Caco-2 (cell line): Measurements from ENCODE around the gene PTPRN2. TPM values are rescaled to one million over a fixed set of nuclear protein-coding genes. Genes with fewer than 3 reads are reported as not detected.

Source experiments
- BruUV-seq: library from RNA; stranded (reverse); fragments of 400-500 nt; replicated peaks from 2 replicates; lab custom pipeline; 2021; lab: Mats Ljungman, UMichigan
- CTCF ChIA-PET: fragments of 300-600 bp; sonication (Branson Sonifier 250); formaldehyde crosslinking; loops from one replicate; lab custom pipeline; 2022; ENCODE audit warnings: antibody characterized with exemption; lab: Charles Lee
- POLR2A ChIA-PET: fragments of 300-600 bp; sonication (Branson Sonifier 250); formaldehyde crosslinking; loops from one replicate; lab custom pipeline; 2022; ENCODE audit warnings: antibody characterized with exemption; lab: Charles Lee
- DNase-seq, 2 experiments: peaks; one replicate each; pipeline versions ENCODE4 v3.0.0 to v3.0.0-alpha.2; 2020 to 2022
- H3K27me3 ChIP-seq: replicated peaks from 2 replicates; pipeline ENCODE4 v1.6.0; 2011; ENCODE audit warnings: low read length; ENCODE audit not compliant: control insufficient read depth, insufficient read depth
- H3K36me3 ChIP-seq: 2 replicates; pipeline ENCODE4 v1.5.1; 2011; ENCODE audit warnings: low read length; ENCODE audit not compliant: control insufficient read depth, insufficient read depth
- H3K4me1 ChIP-seq: fragments of 250-450 bp; sonication (Bioruptor Pico); 2 replicates; pipeline ENCODE4 v1.5.1; 2020; ENCODE audit warnings: mild to moderate bottlenecking
- H3K4me3 ChIP-seq: 2 replicates; pipeline ENCODE4 v1.5.1; 2011; ENCODE audit warnings: low read depth, mild to moderate bottlenecking, control low read depth, low read length
- H3K9me3 ChIP-seq: fragments of 250-450 bp; sonication (Bioruptor Pico); 2 replicates; pipeline ENCODE4 v1.5.1; 2020; ENCODE audit warnings: mild to moderate bottlenecking, moderate library complexity
- H3K27ac Mint-ChIP-seq: one replicate; pipeline ENCODE4 v1.8.0; 2022; ENCODE audit warnings: mixed read lengths; ENCODE audit not compliant: unreplicated experiment
- H3K27me3 Mint-ChIP-seq: one replicate; pipeline ENCODE4 v1.8.0; 2022; ENCODE audit warnings: mixed read lengths; ENCODE audit not compliant: insufficient read depth, unreplicated experiment
- H3K36me3 Mint-ChIP-seq: one replicate; pipeline ENCODE4 v1.8.0; 2022; ENCODE audit warnings: mild to moderate bottlenecking, mixed read lengths; ENCODE audit not compliant: insufficient read depth, unreplicated experiment
- H3K4me1 Mint-ChIP-seq: one replicate; pipeline ENCODE4 v1.8.0; 2022; ENCODE audit warnings: low read depth, mixed read lengths; ENCODE audit not compliant: unreplicated experiment
- H3K4me3 Mint-ChIP-seq: one replicate; pipeline ENCODE4 v1.8.0; 2022; ENCODE audit warnings: mild to moderate bottlenecking, moderate library complexity, mixed read lengths; ENCODE audit not compliant: unreplicated experiment
- H3K9me3 Mint-ChIP-seq: one replicate; pipeline ENCODE4 v1.8.0; 2022; ENCODE audit warnings: mixed read lengths; ENCODE audit not compliant: unreplicated experiment
- CTCF ChIP-seq, 2 experiments: fragments of 200-600 bp in 1 of 2; IDR thresholded peaks; 1 replicate in 1 of 2; 2 replicates in 1 of 2; pipeline versions ENCODE4 v1.5.1 to v1.8.0; 2011 to 2022; ENCODE audit warnings: antibody characterized with exemption in 1 of 2, control low read depth in 1 of 2, inconsistent platforms in 1 of 2, low read depth in 1 of 2, low read length in 1 of 2, mild to moderate bottlenecking in 1 of 2, moderate library complexity in 1 of 2; ENCODE audit not compliant: insufficient read depth in 1 of 2, severe bottlenecking in 1 of 2, unreplicated experiment in 1 of 2
- intact Hi-C: fragments of 100-400 bp; cut with micrococcal nuclease; formaldehyde crosslinking; loops from one replicate; pipeline ENCODE4 v1.10.0; 2022; ENCODE audit not compliant: unreplicated experiment
- total RNA-seq: library from RNA; stranded (reverse); gene quantifications from 2 replicates; pipeline ENCODE4 v1.2.3, GENCODE V29; 2022

The PTPRN2 gene
- total RNA-seq, 1 experiment from 2014 or later, result 1.4 TPM

DNA sequence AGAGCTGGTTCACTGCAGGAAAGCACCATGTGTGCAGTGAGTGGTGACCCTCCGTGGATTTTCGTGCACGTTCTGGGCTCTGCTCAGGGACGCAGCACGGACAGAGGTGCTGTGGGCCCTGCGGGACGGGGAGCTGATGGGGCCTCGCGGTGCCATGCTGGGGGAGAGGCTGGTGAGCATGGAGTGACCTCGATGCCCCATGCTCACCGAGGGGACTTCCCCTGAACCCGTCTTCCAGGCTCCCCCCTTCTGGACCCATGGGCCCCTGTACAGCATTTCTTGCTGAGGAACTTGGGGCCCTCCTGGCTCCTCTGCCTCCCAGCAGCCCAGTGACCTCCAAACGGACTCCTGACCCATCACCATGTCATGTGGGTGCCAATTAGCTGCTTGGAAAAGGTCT, 997.1 kb downstream of the PTPRN2 start:
- DNase-seq, result no peak
- no peak for TF ChIP-seq CTCF (IDR thresholded peaks at IDR 0.05; ENCODE audit: insufficient read depth in 1 of 2, low read depth in 1 of 2, low read length in 1 of 2, severe bottlenecking in 1 of 2, unreplicated experiment in 1 of 2)
- Mint-ChIP-seq H3K36me3 (no peaks in the 10 kb centered on the region), H3K27me3 (peaks cover 19% of the 10 kb centered on the region), H3K4me1 (no peaks in the 10 kb centered on the region), H3K27ac (no peak overlapping the region), H3K4me3 (no peak overlapping the region), H3K9me3 (no peaks in the 10 kb centered on the region)
- no peaks in the 10 kb centered on the region; the same call in 1 of the 2 replicates for H3K27me3 ChIP-seq
- H3K36me3 ChIP-seq, result no peaks in the 10 kb centered on the region
- no peaks in the 10 kb centered on the region for H3K9me3 ChIP-seq
- ChIA-PET POLR2A (no interaction called here), CTCF (no interaction called here)
- BruUV-seq, result no TSS peak
- H3K4me3 ChIP-seq, result no peak overlapping the region
- H3K4me1 ChIP-seq, result no peaks in the 10 kb centered on the region
- intact Hi-C loops, result no loop called here

DNA sequence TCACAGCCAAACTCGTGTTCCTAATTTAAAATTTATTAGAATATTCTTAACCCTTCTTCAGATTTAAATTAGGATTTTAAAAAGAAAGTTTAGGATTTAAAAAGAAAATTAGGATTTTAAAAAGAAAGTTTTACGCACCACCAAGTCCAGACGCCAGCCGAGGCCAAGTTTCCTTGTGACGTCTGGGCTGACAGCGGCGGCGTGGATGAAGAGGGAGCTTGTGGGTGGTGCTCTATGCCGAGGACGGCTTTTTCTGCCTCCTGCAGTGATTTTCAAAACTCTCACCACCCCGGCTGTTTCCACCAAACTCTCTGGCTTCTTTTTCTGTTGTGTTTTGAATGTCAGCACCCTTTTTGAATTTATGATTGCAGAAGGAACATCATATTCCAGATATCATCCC, 997.9 kb downstream of the PTPRN2 start:
- ChIA-PET POLR2A (no interaction called here), CTCF (no interaction called here)
- no peak overlapping the region for H3K27ac Mint-ChIP-seq
- Histone ChIP-seq H3K4me1 (no peaks in the 10 kb centered on the region), H3K27me3 (no peaks in the 10 kb centered on the region; the same call in 1 of the 2 replicates), H3K9me3 (no peaks in the 10 kb centered on the region), H3K4me3 (no peak overlapping the region), H3K36me3 (no peaks in the 10 kb centered on the region)
- TF ChIP-seq CTCF (IDR thresholded peaks at IDR 0.05; ENCODE audit: insufficient read depth in 1 of 2, low read depth in 1 of 2, low read length in 1 of 2, severe bottlenecking in 1 of 2, unreplicated experiment in 1 of 2), result no peak
- no TSS peak for BruUV-seq
- peaks cover 22% of the 10 kb centered on the region for H3K27me3 Mint-ChIP-seq
- no peaks in the 10 kb centered on the region for H3K36me3 Mint-ChIP-seq
- H3K4me3 Mint-ChIP-seq, result no peak overlapping the region
- intact Hi-C loops, result no loop called here
- no peaks in the 10 kb centered on the region for H3K4me1 Mint-ChIP-seq
- DNase-seq, result no peak
- H3K9me3 Mint-ChIP-seq, result no peaks in the 10 kb centered on the region

- Mint-ChIP-seq H3K27ac (no peak overlapping the region), H3K27me3 (peaks cover 28% of the 10 kb centered on the region), H3K36me3 (no peaks in the 10 kb centered on the region), H3K4me3 (no peak overlapping the region), H3K4me1 (no peaks in the 10 kb centered on the region), H3K9me3 (no peaks in the 10 kb centered on the region)
- no peaks in the 10 kb centered on the region; the same call in 1 of the 2 replicates for H3K27me3 ChIP-seq
- intact Hi-C loops, result no loop called here
- CTCF ChIA-PET, result no interaction called here
- no peak overlapping the region for H3K4me3 ChIP-seq
- BruUV-seq, result no TSS peak
- H3K36me3 ChIP-seq, result no peaks in the 10 kb centered on the region
- no peaks in the 10 kb centered on the region for H3K4me1 ChIP-seq
- POLR2A ChIA-PET, result no interaction called here
- no peaks in the 10 kb centered on the region for H3K9me3 ChIP-seq
- no peak for DNase-seq
- no peak for TF ChIP-seq CTCF (IDR thresholded peaks at IDR 0.05; ENCODE audit: insufficient read depth in 1 of 2, low read depth in 1 of 2, low read length in 1 of 2, severe bottlenecking in 1 of 2, unreplicated experiment in 1 of 2)
Measured at GRCh38 chr7:157587805-157588560, 999.6 kb downstream of the PTPRN2 start.
